ENCODE measurements around the gene PRKCA. TPM values are rescaled to one million over a fixed set of nuclear protein-coding genes. Genes with fewer than 3 reads are reported as not detected.

PRKCA gene
- total and polyA plus RNA-seq, 2 donors (not counting 3 experiments of a cell fraction or from before 2014, with no cell fraction given) = 7.5 to 34.2 TPM

- Histone ChIP-seq H3K4me3 (replicated peaks in 1 of 3; ENCODE audit: insufficient read depth in 1 of 3, low read depth in 1 of 3, low read length in 3 of 3) (no peak overlapping the region), H3K27ac (ENCODE audit: insufficient read depth, low read depth, low read length) (peak overlapping the region; percentile 64), H3K4me1 (ENCODE audit: control insufficient read depth, extremely low read depth, insufficient read depth, low read length) (peaks cover 56% of the 10 kb centered on the region), H3K4me2 (ENCODE audit: insufficient read depth, low read length) (no peak overlapping the region), H3K9me1 (replicated peaks; ENCODE audit: control insufficient read depth, extremely low read depth, insufficient read depth, low read length) (no peaks in the 10 kb centered on the region), H3K9ac (replicated peaks; ENCODE audit: extremely low read depth, insufficient read depth, low read length) (peak overlapping the region; percentile 84), H3K9me3 (replicated peaks; ENCODE audit: control insufficient read depth, insufficient read depth, low read length) (no peaks in the 10 kb centered on the region), H3K36me3 (ENCODE audit: control insufficient read depth in 2 of 2, extremely low read depth in 1 of 2, insufficient read depth in 2 of 2, low read length in 2 of 2) (no peaks in the 10 kb centered on the region), H2AFZ (ENCODE audit: low read depth, low read length) (no peak overlapping the region), H3K27me3 (ENCODE audit: control insufficient read depth in 2 of 2, insufficient read depth in 2 of 2, low read length in 2 of 2) (no peaks in the 10 kb centered on the region), H3K79me2 (ENCODE audit: control insufficient read depth, insufficient read depth, low read length) (peaks cover 13% of the 10 kb centered on the region), H4K20me1 (replicated peaks; ENCODE audit: control insufficient read depth, extremely low read depth, insufficient read depth, low read length) (no peaks in the 10 kb centered on the region)
- no TSS peak for BruUV-seq (replicated peaks)
- no peak for DNase-seq (ENCODE audit: low read depth, low spot score)
- POLR2A ChIA-PET = interaction anchor here (0.6 to 0.9 kb wide), 3 partner anchors 52 to 190 kb away, joined by 3 read pairs; no protein-coding TSS in a partner anchor
- intact Hi-C loops (cut with micrococcal nuclease) (no loop called here), dilution Hi-C loops (cut with MboI; ENCODE audit: extremely low pct_ligation_motif_present, low sequenced_read_pairs) (no loop called here)
- no peak for TF ChIP-seq MYC (IDR thresholded peaks at IDR 0.05; ENCODE audit: low read depth, low read length)
- no peak for TF ChIP-seq EZH2 (IDR thresholded peaks at IDR 0.05; ENCODE audit: borderline replicate concordance, low read depth, low read length, severe bottlenecking)
- no peak for TF ChIP-seq JUN (IDR thresholded peaks at IDR 0.05; ENCODE audit: borderline replicate concordance, insufficient read depth, insufficient read length, low read depth)
- TF ChIP-seq POLR2AphosphoS5 (IDR thresholded peaks at IDR 0.05; ENCODE audit: insufficient read depth, low read depth, low read length) = no peak
- TF ChIP-seq CTCF (IDR thresholded peaks at IDR 0.05; ENCODE audit: extremely low read depth in 1 of 2, insufficient read depth in 1 of 2, low read depth in 1 of 2, low read length in 2 of 2) = no peak
- no peak for TF ChIP-seq GATA2 (IDR thresholded peaks at IDR 0.05; ENCODE audit: insufficient read depth, insufficient read length, low read depth, low read length)
- no peak for TF ChIP-seq MAX (IDR thresholded peaks at IDR 0.05; ENCODE audit: insufficient read depth, insufficient read length)
- TF ChIP-seq FOS (IDR thresholded peaks at IDR 0.05; ENCODE audit: borderline replicate concordance, insufficient read depth, low read length) = no peak
- CTCF ChIA-PET = interaction anchor here (1.3 to 1.8 kb wide), 2 partner anchors 162 to 163 kb away, joined by 3 to 4 read pairs; partner anchors contain the start of gene PRKCA
- FAIRE-seq = no peak
Measured at GRCh38 chr17:66465701-66466100, 163.3 kb downstream of the PRKCA start.

Data from endothelial cell of umbilical vein (primary cell).